SK-N-SH (cell line): ENCODE data around the gene SMIM13. TPM values are rescaled to one million over a fixed set of nuclear protein-coding genes. Genes with fewer than 3 reads are reported as not detected.
A peak's percentile ranks its signal among the peaks of the same experiment; 100 is the strongest.

Experiments used
- CTCF ChIA-PET: fragments of 300-600, 350-600 bp; formaldehyde crosslinking; extraction: SDS; loops from one replicate; lab custom pipeline; 2021; lab: Yijun Ruan, JAX
- POLR2A ChIA-PET: fragments of 350-600 bp; sonication (Branson Sonifier 250); formaldehyde crosslinking; extraction: SDS; loops from one replicate; lab custom pipeline; 2020; ENCODE audit warnings: antibody characterized with exemption, inconsistent platforms; lab: Yijun Ruan, JAX
- DNase-seq: peaks from one replicate; pipeline ENCODE4 v3.0.0; 2012
- H2AFZ ChIP-seq: fragments of 200-600 bp; sonication (generic); 2 replicates; pipeline ENCODE4 v1.8.1; 2016; ENCODE audit warnings: antibody characterized with exemption, mild to moderate bottlenecking, low read depth
- H3F3A ChIP-seq: fragments of 200-600 bp; sonication (generic); replicated peaks from 2 replicates; pipeline ENCODE3; 2016; ENCODE audit warnings: antibody characterized with exemption, mild to moderate bottlenecking; ENCODE audit not compliant: insufficient read depth
- H3K27ac ChIP-seq, 2 experiments: fragments of 200-500 bp in 1 of 2; fragments of 200-600 bp in 1 of 2; sonication (Bioruptor generic) in 1 of 2; sonication (generic), shearing (Covaris generic) in 1 of 2; 2 replicates each; pipeline versions ENCODE4 v1.5.1 to v1.6.1; 2014 to 2016; ENCODE audit warnings: low read depth in 2 of 2, inconsistent platforms in 1 of 2, low read length in 1 of 2, mild to moderate bottlenecking in 1 of 2, mixed read lengths in 1 of 2
- H3K27me3 ChIP-seq: fragments of 200-600 bp; sonication (generic), shearing (Covaris generic); 2 replicates; pipeline ENCODE4 v1.6.1; 2016; ENCODE audit warnings: mixed run types; ENCODE audit not compliant: insufficient read depth
- H3K36me3 ChIP-seq, 2 experiments: fragments of 200-500 bp in 1 of 2; fragments of 200-600 bp in 1 of 2; sonication (Bioruptor generic) in 1 of 2; sonication (generic) in 1 of 2; replicated peaks in 1 of 2; 2 replicates each; pipeline versions ENCODE3 to v1.5.1; 2014 to 2016; ENCODE audit warnings: low read length in 1 of 2, mild to moderate bottlenecking in 1 of 2; ENCODE audit not compliant: insufficient read depth in 2 of 2, control insufficient read depth in 1 of 2
- H3K4me1 ChIP-seq, 2 experiments: fragments of 200-500 bp in 1 of 2; fragments of 200-600 bp in 1 of 2; sonication (Bioruptor generic) in 1 of 2; sonication (generic), shearing (Covaris generic) in 1 of 2; 2 replicates each; pipeline versions ENCODE4 v1.5.1 to v1.6.1; 2014 to 2016; ENCODE audit warnings: low read depth in 1 of 2, low read length in 1 of 2, mixed run types in 1 of 2; ENCODE audit not compliant: insufficient read depth in 2 of 2, control insufficient read depth in 1 of 2
- H3K4me2 ChIP-seq: fragments of 200-600 bp; sonication (generic), shearing (Covaris generic); 2 replicates; pipeline ENCODE4 v1.6.1; 2017; ENCODE audit warnings: mixed run types
- H3K4me3 ChIP-seq, 2 experiments: fragments of 200-500 bp in 1 of 2; fragments of 200-600 bp in 1 of 2; sonication (Bioruptor generic) in 1 of 2; sonication (generic), shearing (Covaris generic) in 1 of 2; 2 replicates each; pipeline versions ENCODE4 v1.5.1 to v1.8.1; 2014 to 2016; ENCODE audit warnings: low read depth in 2 of 2, inconsistent platforms in 1 of 2, low read length in 1 of 2, mild to moderate bottlenecking in 1 of 2, mixed read lengths in 1 of 2, moderate library complexity in 1 of 2
- H3K79me2 ChIP-seq: fragments of 200-600 bp; sonication (generic); 2 replicates; pipeline ENCODE4 v1.8.1; 2017; ENCODE audit warnings: mild to moderate bottlenecking; ENCODE audit not compliant: insufficient read depth
- H3K9ac ChIP-seq: fragments of 200-600 bp; sonication (generic); 2 replicates; pipeline ENCODE4 v1.6.1; 2017; ENCODE audit warnings: mixed run types
- H3K9me2 ChIP-seq: fragments of 200-600 bp; sonication (generic); 2 replicates; pipeline ENCODE4 v1.6.1; 2017; ENCODE audit warnings: mixed run types
- H3K9me3 ChIP-seq: fragments of 200-600 bp; sonication (generic); 2 replicates; pipeline ENCODE4 v1.6.1; 2017; ENCODE audit warnings: mixed run types, mild to moderate bottlenecking, moderate library complexity
- H4K20me1 ChIP-seq: fragments of 200-600 bp; sonication (generic); 2 replicates; pipeline ENCODE4 v1.6.1; 2017; ENCODE audit warnings: mild to moderate bottlenecking, mixed run types; ENCODE audit not compliant: insufficient read depth
- ELF1 ChIP-seq: IDR thresholded peaks from 2 replicates; pipeline ENCODE4 v1.4.0; 2012
- EZH2phosphoT487 ChIP-seq: fragments of 200-600 bp; sonication (generic); IDR thresholded peaks from 2 replicates; pipeline ENCODE4 v1.6.1; 2017; ENCODE audit warnings: low read depth, mixed run types, mild to moderate bottlenecking, antibody characterized with exemption, moderate library complexity, borderline replicate concordance
- FOSL2 ChIP-seq: IDR thresholded peaks from 2 replicates; pipeline ENCODE4 v1.4.0; 2012; ENCODE audit warnings: low read depth, mild to moderate bottlenecking, moderate library complexity, borderline replicate concordance
- GATA2 ChIP-seq: sonication (generic); formaldehyde crosslinking; IDR thresholded peaks from 2 replicates; pipeline ENCODE4 v1.5.0; 2020; ENCODE audit warnings: mild to moderate bottlenecking, missing genetic modification reagents
- JUND ChIP-seq: IDR thresholded peaks from 2 replicates; pipeline ENCODE4 v1.4.0; 2012
- MEF2A ChIP-seq: IDR thresholded peaks from 2 replicates; pipeline ENCODE4 v1.4.0; 2012; ENCODE audit warnings: low read depth, borderline replicate concordance
- RAD21 ChIP-seq: IDR thresholded peaks from 2 replicates; pipeline ENCODE4 v1.6.1; 2012; ENCODE audit warnings: mild to moderate bottlenecking, low read length
- RFX5 ChIP-seq: IDR thresholded peaks from 2 replicates; pipeline ENCODE4 v1.6.1; 2012; ENCODE audit warnings: mild to moderate bottlenecking, improper control_type of control experiment, low read length
- RXRA ChIP-seq: IDR thresholded peaks from 2 replicates; pipeline ENCODE4 v1.4.0; 2012; ENCODE audit warnings: low read depth, mild to moderate bottlenecking, borderline replicate concordance
- SIN3A ChIP-seq: IDR thresholded peaks from 2 replicates; pipeline ENCODE4 v1.6.1; 2012; ENCODE audit warnings: low read depth, mild to moderate bottlenecking, low read length, moderate library complexity, borderline replicate concordance
- TCF12 ChIP-seq: IDR thresholded peaks from 2 replicates; pipeline ENCODE4 v1.4.0; 2012
- YY1 ChIP-seq: IDR thresholded peaks from 2 replicates; pipeline ENCODE4 v1.4.0; 2012; ENCODE audit warnings: low read depth, mild to moderate bottlenecking
- WGBS: methylation state at CpG from one replicate; pipeline ENCODE4 v1.1.6; 2017; ENCODE audit warnings: low lambda C conversion rate; 5-methylcytosine and 5-hydroxymethylcytosine counted together
- polyA plus RNA-seq, 3 experiments: library from polyadenylated mRNA; depleted of rRNA; stranded (reverse); fragments of >200 nt; gene quantifications; 2 replicates each; pipeline ENCODE4 v1.2.3, GENCODE V29; 2012
- TF ChIP-seq, protein P1 (sequence below): IDR thresholded peaks from 2 replicates; pipeline ENCODE4 v1.6.1; 2012; ENCODE audit warnings: mild to moderate bottlenecking, low read depth, low read length, moderate library complexity
- TF ChIP-seq, protein P2 (sequence below): IDR thresholded peaks from 2 replicates; pipeline ENCODE4 v1.4.0; 2012; ENCODE audit warnings: low read depth, borderline replicate concordance

Gene SMIM13
- polyA plus RNA-seq, 1 of the 3 experiments (the other 2 are of a cell fraction), result 2.1 TPM

DNA sequence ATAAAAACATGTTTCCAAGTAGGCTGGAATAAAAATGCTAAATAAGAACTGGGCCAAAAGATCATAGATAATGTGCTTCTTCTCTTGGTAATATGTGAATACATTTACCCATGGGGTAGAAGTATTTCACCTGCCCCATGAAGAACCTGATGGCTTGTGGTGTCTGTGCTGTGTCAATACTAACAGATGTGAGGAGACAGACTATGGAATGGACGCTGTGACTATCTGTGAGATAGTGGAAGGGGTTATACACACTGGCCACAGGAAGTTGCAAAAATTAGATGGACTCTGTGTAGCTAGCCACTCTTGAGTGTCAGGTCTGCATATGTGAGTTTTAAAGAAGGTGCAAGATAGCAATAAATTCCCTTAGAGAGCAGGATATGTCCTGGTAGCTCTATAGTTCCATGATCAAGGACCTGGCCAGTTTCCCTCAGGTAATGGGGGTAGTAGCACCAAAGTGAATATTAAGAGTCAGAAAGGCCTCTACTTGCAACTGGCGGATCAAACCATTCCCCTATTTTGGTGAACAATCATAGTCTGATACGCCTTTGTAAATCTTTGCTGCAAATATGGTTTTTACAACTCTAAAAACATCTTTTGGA lies 90.2 kb downstream of the SMIM13 start:
- CTCF ChIA-PET, result interaction anchor here (0.6 to 2.1 kb wide), 4 partner anchors 12 to 257 kb away, joined by 3 to 10 read pairs (median 3); no protein-coding TSS in a partner anchor
- Histone ChIP-seq H3K9me2 (no peaks in the 10 kb centered on the region), H3K4me3 (no peak overlapping the region), H3K27me3 (no peaks in the 10 kb centered on the region), H3K27ac (peak overlapping the region in 1 of 2 experiments; percentile 28; a peak in 1 of 4 replicates), H3K79me2 (peaks cover 8% of the 10 kb centered on the region; the same call in 1 of the 2 replicates), H3K9ac (no peak overlapping the region), H4K20me1 (no peaks in the 10 kb centered on the region), H3K9me3 (no peaks in the 10 kb centered on the region), H3K4me1 (peaks cover 0 to 5% of the 10 kb centered on the region in 2 experiments; a peak in 2 of 4 replicates), H2AFZ (no peak overlapping the region), H3K36me3 (peaks cover 53 to 55% of the 10 kb centered on the region in 2 experiments), H3K4me2 (no peak overlapping the region), H3F3A (peaks cover 37% of the 10 kb centered on the region)
- POLR2A ChIA-PET, result no interaction called here
- 85% methylated on average over 3 of the region's 3 CpGs for WGBS
- TF ChIP-seq EZH2phosphoT487, result no peak
- TF ChIP-seq RXRA, result no peak
- no peak for TF ChIP-seq ELF1
- no peak for TF ChIP-seq JUND
- TF ChIP-seq, protein P1, sequence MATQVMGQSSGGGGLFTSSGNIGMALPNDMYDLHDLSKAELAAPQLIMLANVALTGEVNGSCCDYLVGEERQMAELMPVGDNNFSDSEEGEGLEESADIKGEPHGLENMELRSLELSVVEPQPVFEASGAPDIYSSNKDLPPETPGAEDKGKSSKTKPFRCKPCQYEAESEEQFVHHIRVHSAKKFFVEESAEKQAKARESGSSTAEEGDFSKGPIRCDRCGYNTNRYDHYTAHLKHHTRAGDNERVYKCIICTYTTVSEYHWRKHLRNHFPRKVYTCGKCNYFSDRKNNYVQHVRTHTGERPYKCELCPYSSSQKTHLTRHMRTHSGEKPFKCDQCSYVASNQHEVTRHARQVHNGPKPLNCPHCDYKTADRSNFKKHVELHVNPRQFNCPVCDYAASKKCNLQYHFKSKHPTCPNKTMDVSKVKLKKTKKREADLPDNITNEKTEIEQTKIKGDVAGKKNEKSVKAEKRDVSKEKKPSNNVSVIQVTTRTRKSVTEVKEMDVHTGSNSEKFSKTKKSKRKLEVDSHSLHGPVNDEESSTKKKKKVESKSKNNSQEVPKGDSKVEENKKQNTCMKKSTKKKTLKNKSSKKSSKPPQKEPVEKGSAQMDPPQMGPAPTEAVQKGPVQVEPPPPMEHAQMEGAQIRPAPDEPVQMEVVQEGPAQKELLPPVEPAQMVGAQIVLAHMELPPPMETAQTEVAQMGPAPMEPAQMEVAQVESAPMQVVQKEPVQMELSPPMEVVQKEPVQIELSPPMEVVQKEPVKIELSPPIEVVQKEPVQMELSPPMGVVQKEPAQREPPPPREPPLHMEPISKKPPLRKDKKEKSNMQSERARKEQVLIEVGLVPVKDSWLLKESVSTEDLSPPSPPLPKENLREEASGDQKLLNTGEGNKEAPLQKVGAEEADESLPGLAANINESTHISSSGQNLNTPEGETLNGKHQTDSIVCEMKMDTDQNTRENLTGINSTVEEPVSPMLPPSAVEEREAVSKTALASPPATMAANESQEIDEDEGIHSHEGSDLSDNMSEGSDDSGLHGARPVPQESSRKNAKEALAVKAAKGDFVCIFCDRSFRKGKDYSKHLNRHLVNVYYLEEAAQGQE, result no peak
- TF ChIP-seq TCF12, result no peak
- TF ChIP-seq FOSL2, result no peak
- TF ChIP-seq MEF2A, result no peak
- TF ChIP-seq RAD21, result no peak
- TF ChIP-seq RFX5, result no peak
- TF ChIP-seq, protein P2, sequence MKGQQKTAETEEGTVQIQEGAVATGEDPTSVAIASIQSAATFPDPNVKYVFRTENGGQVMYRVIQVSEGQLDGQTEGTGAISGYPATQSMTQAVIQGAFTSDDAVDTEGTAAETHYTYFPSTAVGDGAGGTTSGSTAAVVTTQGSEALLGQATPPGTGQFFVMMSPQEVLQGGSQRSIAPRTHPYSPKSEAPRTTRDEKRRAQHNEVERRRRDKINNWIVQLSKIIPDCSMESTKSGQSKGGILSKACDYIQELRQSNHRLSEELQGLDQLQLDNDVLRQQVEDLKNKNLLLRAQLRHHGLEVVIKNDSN, result no peak
- TF ChIP-seq YY1, result no peak
- no peak for TF ChIP-seq SIN3A
- no peak for TF ChIP-seq GATA2 (CRISPR knock-in tag)
- DNase-seq, result no peak
